Endothelial cell of umbilical vein (primary cell): ENCODE data around the gene TIMM50. TPM values are rescaled to one million over a fixed set of nuclear protein-coding genes. Genes with fewer than 3 reads are reported as not detected.

Experiments used
- BruUV-seq: library from RNA; stranded (reverse); fragments of 400-500 nt; replicated peaks from 2 replicates; lab custom pipeline; 2021; lab: Mats Ljungman, UMichigan
- CTCF ChIA-PET: fragments of 300-600, 350-600 bp; sonication (Branson Sonifier 250); formaldehyde crosslinking; loops from one replicate; lab custom pipeline; 2021; ENCODE audit warnings: antibody characterized with exemption, inconsistent platforms; lab: Charles Lee
- POLR2A ChIA-PET: fragments of 300-600, 350-600 bp; sonication (Branson Sonifier 250); formaldehyde crosslinking; loops from one replicate; lab custom pipeline; 2021; ENCODE audit warnings: antibody characterized with exemption, inconsistent platforms; lab: Charles Lee
- DNase-seq: peaks from one replicate; pipeline ENCODE4 v3.0.0-alpha.2; 2011; ENCODE audit warnings: low read depth, low spot score
- FAIRE-seq: peaks from 2 replicates; lab custom pipeline; 2011; peaks lifted over from hg19 to GRCh38; lab: Jason Lieb, UNC
- H2AFZ ChIP-seq: 2 replicates; pipeline ENCODE4 v1.6.0; 2012; ENCODE audit warnings: low read depth, low read length, control low read depth, inconsistent platforms
- H3K27ac ChIP-seq: 2 replicates; pipeline ENCODE4 v1.5.1; 2011; ENCODE audit warnings: low read depth, mild to moderate bottlenecking, control low read depth, low read length, moderate library complexity; ENCODE audit not compliant: insufficient read depth
- H3K27me3 ChIP-seq, 2 experiments: 2 replicates each; pipeline versions ENCODE4 v1.6.0 to v1.6.1; 2011; ENCODE audit warnings: low read length in 2 of 2, mixed read lengths in 1 of 2; ENCODE audit not compliant: control insufficient read depth in 2 of 2, insufficient read depth in 2 of 2
- H3K36me3 ChIP-seq, 2 experiments: 2 replicates in 1 of 2; 3 replicates in 1 of 2; pipeline ENCODE4 v1.5.1; 2011; ENCODE audit warnings: low read length in 2 of 2, mild to moderate bottlenecking in 1 of 2, moderate library complexity in 1 of 2; ENCODE audit not compliant: control insufficient read depth in 2 of 2, insufficient read depth in 2 of 2; ENCODE audit errors: extremely low read depth in 1 of 2
- H3K4me1 ChIP-seq: 3 replicates; pipeline ENCODE4 v1.5.1; 2011; ENCODE audit warnings: mild to moderate bottlenecking, low read length; ENCODE audit not compliant: control insufficient read depth, insufficient read depth; ENCODE audit errors: extremely low read depth
- H3K4me2 ChIP-seq: 2 replicates; pipeline ENCODE4 v1.6.1; 2011; ENCODE audit warnings: low read length, control low read depth, mixed read lengths; ENCODE audit not compliant: insufficient read depth
- H3K4me3 ChIP-seq, 3 experiments: fragments of 200-600 bp in 1 of 3; sonication (generic), shearing (Covaris generic) in 1 of 3; replicated peaks in 1 of 3; 2 replicates each; pipeline ENCODE4 v1.5.1; 2011 to 2016; ENCODE audit warnings: control low read depth in 3 of 3, low read length in 3 of 3, mild to moderate bottlenecking in 2 of 3, inconsistent platforms in 1 of 3, low read depth in 1 of 3, moderate library complexity in 1 of 3; ENCODE audit not compliant: insufficient read depth in 1 of 3
- H3K79me2 ChIP-seq: 2 replicates; pipeline ENCODE4 v1.6.0; 2012; ENCODE audit warnings: low read length, inconsistent platforms; ENCODE audit not compliant: control insufficient read depth, insufficient read depth
- H3K9ac ChIP-seq: replicated peaks from 2 replicates; pipeline ENCODE3; 2011; ENCODE audit warnings: low read length, control low read depth; ENCODE audit not compliant: insufficient read depth; ENCODE audit errors: extremely low read depth
- H3K9me1 ChIP-seq: replicated peaks from 3 replicates; pipeline ENCODE4 v1.6.0; 2011; ENCODE audit warnings: mild to moderate bottlenecking, low read length; ENCODE audit not compliant: control insufficient read depth, insufficient read depth; ENCODE audit errors: extremely low read depth
- H3K9me3 ChIP-seq: replicated peaks from 2 replicates; pipeline ENCODE4 v1.5.1; 2012; ENCODE audit warnings: low read length, inconsistent platforms; ENCODE audit not compliant: control insufficient read depth, insufficient read depth
- H4K20me1 ChIP-seq: replicated peaks from 2 replicates; pipeline ENCODE3; 2011; ENCODE audit warnings: mild to moderate bottlenecking, low read length; ENCODE audit not compliant: control insufficient read depth, insufficient read depth; ENCODE audit errors: extremely low read depth
- EZH2 ChIP-seq: IDR thresholded peaks from 2 replicates; pipeline ENCODE4 v1.6.1; 2012; ENCODE audit warnings: borderline replicate concordance, low read depth, mild to moderate bottlenecking, moderate library complexity, low read length, inconsistent platforms; ENCODE audit not compliant: severe bottlenecking
- FOS ChIP-seq: IDR thresholded peaks from 2 replicates; pipeline ENCODE4 v1.6.1; 2011; ENCODE audit warnings: mild to moderate bottlenecking, low read length, moderate library complexity, borderline replicate concordance; ENCODE audit not compliant: insufficient read depth
- GATA2 ChIP-seq: IDR thresholded peaks from 2 replicates; pipeline ENCODE4 v1.7.0; 2011; ENCODE audit warnings: low read depth, mild to moderate bottlenecking, moderate library complexity, mixed read lengths, low read length; ENCODE audit not compliant: insufficient read length, insufficient read depth
- JUN ChIP-seq: IDR thresholded peaks from 2 replicates; pipeline ENCODE4 v1.6.1; 2011; ENCODE audit warnings: borderline replicate concordance, low read depth; ENCODE audit not compliant: insufficient read length, insufficient read depth
- MYC ChIP-seq: IDR thresholded peaks from one replicate; pipeline ENCODE4 v1.6.1; 2011; ENCODE audit warnings: mild to moderate bottlenecking, low read depth, low read length
- POLR2A ChIP-seq: IDR thresholded peaks from 2 replicates; pipeline ENCODE4 v1.6.1; 2012; ENCODE audit warnings: low read depth, mild to moderate bottlenecking, control low read depth, low read length
- POLR2AphosphoS5 ChIP-seq: IDR thresholded peaks from 2 replicates; pipeline ENCODE4 v1.6.1; 2012; ENCODE audit warnings: low read depth, mild to moderate bottlenecking, control low read depth, low read length, moderate library complexity; ENCODE audit not compliant: insufficient read depth
- dilution Hi-C: fragments of 300-500 bp; cut with MboI; formaldehyde crosslinking; loops from one replicate; pipeline ENCODE4 v1.15.0; 2019; ENCODE audit warnings: low sequenced_read_pairs; ENCODE audit not compliant: extremely low pct_ligation_motif_present
- intact Hi-C: fragments of 100-400 bp; cut with micrococcal nuclease; formaldehyde crosslinking; loops from one replicate; pipeline ENCODE4 v1.10.0; 2022
- polyA plus RNA-seq, 4 experiments: library from polyadenylated mRNA; depleted of rRNA in 3 of 4; stranded (reverse) in 3 of 4; unstranded in 1 of 4; fragments of >200 nt; gene quantifications; 2 replicates each; pipeline versions ENCODE4 v1.2.1 to v1.2.3, GENCODE V29; 2011 to 2012; ENCODE audit warnings: missing spikeins in 1 of 4
- total RNA-seq: library from RNA; stranded (reverse); gene quantifications from 2 replicates; pipeline ENCODE4 v1.2.3, GENCODE V29; 2021
- TF ChIP-seq, protein P1 (sequence below): IDR thresholded peaks from 2 replicates; pipeline ENCODE4 v1.6.1; 2011; ENCODE audit not compliant: insufficient read depth, insufficient read length
- TF ChIP-seq, protein P2 (sequence below), 2 donors: IDR thresholded peaks; 1 replicate in 1 of 2; 2 replicates in 1 of 2; pipeline ENCODE4 v1.5.1; 2011; ENCODE audit warnings: low read length in 2 of 2, mild to moderate bottlenecking in 2 of 2, moderate library complexity in 2 of 2, control low read depth in 1 of 2, inconsistent platforms in 1 of 2, low read depth in 1 of 2; ENCODE audit not compliant: insufficient read depth in 1 of 2; ENCODE audit errors: extremely low read depth in 1 of 2

TIMM50 gene
- total and polyA plus RNA-seq, 2 donors (not counting 3 experiments of a cell fraction or from before 2014, with no cell fraction given): 85.7 to 118 TPM

DNA sequence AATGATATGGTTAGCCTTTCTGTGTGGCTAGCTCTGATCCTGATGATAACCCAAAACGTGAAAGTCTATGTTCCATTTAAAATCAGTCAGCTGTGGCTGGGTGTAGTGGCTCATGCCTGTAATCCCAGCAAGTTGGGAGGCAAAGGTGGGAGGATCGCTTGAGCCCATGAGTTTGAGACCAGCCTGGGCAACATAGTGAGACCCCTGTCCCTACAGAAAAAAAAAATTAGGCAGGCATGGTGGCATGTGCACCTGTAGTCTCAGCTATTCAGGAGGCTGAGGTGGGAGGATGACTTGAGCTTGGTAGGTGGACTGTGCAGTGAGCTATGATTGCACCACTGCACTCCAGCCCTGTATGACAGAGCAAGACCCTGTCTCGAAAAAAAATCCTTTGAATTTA is 53.2 kb downstream of the TIMM50 start:
- Histone ChIP-seq H3K4me1 (peaks cover 13% of the 10 kb centered on the region), H4K20me1 (peaks cover 4% of the 10 kb centered on the region), H3K79me2 (peaks cover 16% of the 10 kb centered on the region), H3K27me3 (no peaks in the 10 kb centered on the region), H3K27ac (no peak overlapping the region), H3K9ac (no peak overlapping the region), H2AFZ (no peak overlapping the region), H3K9me3 (no peaks in the 10 kb centered on the region), H3K36me3 (no peaks in the 10 kb centered on the region), H3K4me2 (no peak overlapping the region), H3K4me3 (no peak overlapping the region), H3K9me1 (no peaks in the 10 kb centered on the region)
- dilution Hi-C loops: no loop called here
- FAIRE-seq (no peak), DNase-seq (no peak)
- CTCF ChIA-PET: interaction anchor here (0.7 to 4.9 kb wide), 9 partner anchors 8 to 93 kb away, joined by 3 to 80 read pairs (median 3); partner anchors contain the start of gene TIMM50
- BruUV-seq: no TSS peak
- TF ChIP-seq FOS (no peak), GATA2 (no peak), MYC (no peak), JUN (no peak), EZH2 (no peak), POLR2AphosphoS5 (no peak), POLR2A (no peak)
- TF ChIP-seq, protein P1, sequence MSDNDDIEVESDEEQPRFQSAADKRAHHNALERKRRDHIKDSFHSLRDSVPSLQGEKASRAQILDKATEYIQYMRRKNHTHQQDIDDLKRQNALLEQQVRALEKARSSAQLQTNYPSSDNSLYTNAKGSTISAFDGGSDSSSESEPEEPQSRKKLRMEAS: no peak
- TF ChIP-seq, protein P2, sequence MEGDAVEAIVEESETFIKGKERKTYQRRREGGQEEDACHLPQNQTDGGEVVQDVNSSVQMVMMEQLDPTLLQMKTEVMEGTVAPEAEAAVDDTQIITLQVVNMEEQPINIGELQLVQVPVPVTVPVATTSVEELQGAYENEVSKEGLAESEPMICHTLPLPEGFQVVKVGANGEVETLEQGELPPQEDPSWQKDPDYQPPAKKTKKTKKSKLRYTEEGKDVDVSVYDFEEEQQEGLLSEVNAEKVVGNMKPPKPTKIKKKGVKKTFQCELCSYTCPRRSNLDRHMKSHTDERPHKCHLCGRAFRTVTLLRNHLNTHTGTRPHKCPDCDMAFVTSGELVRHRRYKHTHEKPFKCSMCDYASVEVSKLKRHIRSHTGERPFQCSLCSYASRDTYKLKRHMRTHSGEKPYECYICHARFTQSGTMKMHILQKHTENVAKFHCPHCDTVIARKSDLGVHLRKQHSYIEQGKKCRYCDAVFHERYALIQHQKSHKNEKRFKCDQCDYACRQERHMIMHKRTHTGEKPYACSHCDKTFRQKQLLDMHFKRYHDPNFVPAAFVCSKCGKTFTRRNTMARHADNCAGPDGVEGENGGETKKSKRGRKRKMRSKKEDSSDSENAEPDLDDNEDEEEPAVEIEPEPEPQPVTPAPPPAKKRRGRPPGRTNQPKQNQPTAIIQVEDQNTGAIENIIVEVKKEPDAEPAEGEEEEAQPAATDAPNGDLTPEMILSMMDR (IDR thresholded peaks at IDR 0.05; ENCODE audit: extremely low read depth in 1 of 2, insufficient read depth in 1 of 2, low read depth in 1 of 2, low read length in 2 of 2): no peak
- intact Hi-C loops: loop anchor here (10.0 kb wide), 2 partner anchors 89 to 409 kb away; partner anchors contain the start of genes PAK4 and SUPT5H
- POLR2A ChIA-PET: no interaction called here
